Kidney (tissue), 14 donors: ENCODE measurements around the gene CPXM2. TPM values are rescaled to one million over a fixed set of nuclear protein-coding genes. Genes with fewer than 3 reads are reported as not detected.

Experiments used
- DNase-seq, 5 donors: peaks; one replicate each; pipeline ENCODE4 v3.0.0-alpha.2; 2013 to 2020
- FAIRE-seq: peaks from 2 replicates; lab custom pipeline; 2012; peaks lifted over from hg19 to GRCh38; lab: Jason Lieb, UNC
- H3K27ac ChIP-seq, 2 donors: one replicate each; pipeline ENCODE4 v1.7.0; 2013; ENCODE audit warnings: low read depth in 2 of 2, low read length in 2 of 2, inconsistent platforms in 1 of 2
- H3K27me3 ChIP-seq: one replicate; pipeline ENCODE4 v1.7.1; 2013; ENCODE audit warnings: low read length, inconsistent platforms; ENCODE audit not compliant: control insufficient read depth, insufficient read depth
- H3K36me3 ChIP-seq, 3 donors: one replicate each; pipeline versions ENCODE4 v1.7.0 to v1.7.1; 2013; ENCODE audit warnings: low read length in 3 of 3, control low read depth in 1 of 3, inconsistent platforms in 1 of 3; ENCODE audit not compliant: insufficient read depth in 3 of 3, control insufficient read depth in 2 of 3
- H3K4me1 ChIP-seq, 3 donors: one replicate each; pipeline versions ENCODE4 v1.7.0 to v1.7.1; 2013; ENCODE audit warnings: low read length in 3 of 3, inconsistent platforms in 1 of 3, low read depth in 1 of 3; ENCODE audit not compliant: control insufficient read depth in 2 of 3, insufficient read depth in 2 of 3
- H3K4me3 ChIP-seq, 3 donors: one replicate each; pipeline versions ENCODE4 v1.7.0 to v1.8.1; 2013; ENCODE audit warnings: low read length in 3 of 3, control low read depth in 1 of 3, inconsistent platforms in 1 of 3
- H3K9ac ChIP-seq, 3 donors: one replicate each; pipeline versions ENCODE4 v1.7.0 to v1.7.1; 2013; ENCODE audit warnings: low read length in 3 of 3, control low read depth in 1 of 3, inconsistent platforms in 1 of 3
- H3K9me3 ChIP-seq, 3 donors: one replicate each; pipeline versions ENCODE4 v1.7.0 to v1.7.1; 2013; ENCODE audit warnings: low read length in 3 of 3, control low read depth in 1 of 3, inconsistent platforms in 1 of 3; ENCODE audit not compliant: control insufficient read depth in 2 of 3, insufficient read depth in 1 of 3
- CTCF ChIP-seq: IDR thresholded peaks from 3 replicates; pipeline ENCODE4 v1.5.1; 2012; ENCODE audit warnings: mild to moderate bottlenecking, moderate library complexity, borderline replicate concordance; ENCODE audit not compliant: insufficient read depth; ENCODE audit errors: extremely low read depth
- intact Hi-C: fragments of 100-400 bp; cut with DNase I; formaldehyde crosslinking; loops from one replicate; pipeline ENCODE4 v1.11.1; 2022
- polyA plus RNA-seq: library from polyadenylated mRNA; stranded (reverse); fragments of 350-450 nt; fragmentation: Illumina TruSeq; extraction: RNeasy Lipid Tissue Mini Kit (QIAGEN cat#74804); gene quantifications from one replicate; pipeline ENCODE4 v1.2.3, GENCODE V29; 2014; ENCODE audit warnings: low read depth, low replicate concordance; ENCODE audit not compliant: insufficient read depth
- total RNA-seq: library from RNA; stranded (reverse); fragmentation: NEBNext Ultra II Directional; extraction: Animal tissue kit (Norgen Biotek cat#: 25700); gene quantifications from one replicate; pipeline ENCODE4 v1.2.1, GENCODE V29; 2021
- donor health status: control.
- donor health status: control.
- donor health status: control.
- donor health status: control.
- donor health status: control.
- donor health status: DM: yes; HTN: yes; CAD: no.
- donor health status: Normal renal cell carcinoma (clear cell type).

The CPXM2 gene
- total and polyA plus RNA-seq, 2 donors from 2014 or later, result 18.1 to 18.5 TPM

- Histone ChIP-seq H3K27me3 (peaks cover 3% of the 10 kb centered on the region), H3K36me3 (no peaks in the 10 kb centered on the region), H3K4me3 (peak overlapping the region in 1 of 3 donors; percentile 41), H3K27ac (peak overlapping the region in 1 of 2 donors; percentile 51), H3K4me1 (peaks cover 0 to 2% (median 0%) of the 10 kb centered on the region in 3 donors), H3K9me3 (no peaks in the 10 kb centered on the region), H3K9ac (no peak overlapping the region)
- FAIRE-seq (no peak), DNase-seq (peak in 1 of 5 donors; percentile 32)
- no peak for TF ChIP-seq CTCF
- intact Hi-C loops, result no loop called here
Measured at GRCh38 chr10:123890226-123890625, 1.4 kb downstream of the CPXM2 start.

- H3K9me3 ChIP-seq, result no peaks in the 10 kb centered on the region
- peaks cover 0 to 2% (median 0%) of the 10 kb centered on the region in 3 donors for H3K4me1 ChIP-seq
- intact Hi-C loops, result no loop called here
- peaks cover 3% of the 10 kb centered on the region for H3K27me3 ChIP-seq
- H3K4me3 ChIP-seq, result no peak overlapping the region
- no peaks in the 10 kb centered on the region for H3K36me3 ChIP-seq
- DNase-seq, result no peak
- H3K9ac ChIP-seq, result no peak overlapping the region
- FAIRE-seq, result no peak
- peak overlapping the region in 1 of 2 donors; percentile 51 for H3K27ac ChIP-seq
- TF ChIP-seq CTCF, result no peak
Measured at GRCh38 chr10:123889821-123890220, 1.8 kb downstream of the CPXM2 start.

- Histone ChIP-seq H3K9ac (no peak overlapping the region), H3K4me3 (no peak overlapping the region), H3K36me3 (no peaks in the 10 kb centered on the region), H3K4me1 (peaks cover 0 to 2% (median 0%) of the 10 kb centered on the region in 3 donors), H3K9me3 (no peaks in the 10 kb centered on the region), H3K27ac (no peak overlapping the region), H3K27me3 (peaks cover 3% of the 10 kb centered on the region)
- DNase-seq (no peak), FAIRE-seq (no peak)
- TF ChIP-seq CTCF, result no peak
- intact Hi-C loops, result no loop called here
Measured at GRCh38 chr10:123888751-123889150, 2.9 kb downstream of the CPXM2 start.

GRCh38 chr10:123888256-123888655, 3.4 kb downstream of the CPXM2 start:
- Histone ChIP-seq H3K27ac (no peak overlapping the region), H3K9ac (no peak overlapping the region), H3K4me3 (no peak overlapping the region), H3K36me3 (no peaks in the 10 kb centered on the region), H3K27me3 (peaks cover 3% of the 10 kb centered on the region), H3K9me3 (no peaks in the 10 kb centered on the region), H3K4me1 (peaks cover 0 to 2% (median 0%) of the 10 kb centered on the region in 3 donors)
- intact Hi-C loops, result no loop called here
- FAIRE-seq (no peak), DNase-seq (no peak)
- TF ChIP-seq CTCF, result no peak
